Measurements from ENCODE around the gene USP20.

The USP20 gene

DNA sequence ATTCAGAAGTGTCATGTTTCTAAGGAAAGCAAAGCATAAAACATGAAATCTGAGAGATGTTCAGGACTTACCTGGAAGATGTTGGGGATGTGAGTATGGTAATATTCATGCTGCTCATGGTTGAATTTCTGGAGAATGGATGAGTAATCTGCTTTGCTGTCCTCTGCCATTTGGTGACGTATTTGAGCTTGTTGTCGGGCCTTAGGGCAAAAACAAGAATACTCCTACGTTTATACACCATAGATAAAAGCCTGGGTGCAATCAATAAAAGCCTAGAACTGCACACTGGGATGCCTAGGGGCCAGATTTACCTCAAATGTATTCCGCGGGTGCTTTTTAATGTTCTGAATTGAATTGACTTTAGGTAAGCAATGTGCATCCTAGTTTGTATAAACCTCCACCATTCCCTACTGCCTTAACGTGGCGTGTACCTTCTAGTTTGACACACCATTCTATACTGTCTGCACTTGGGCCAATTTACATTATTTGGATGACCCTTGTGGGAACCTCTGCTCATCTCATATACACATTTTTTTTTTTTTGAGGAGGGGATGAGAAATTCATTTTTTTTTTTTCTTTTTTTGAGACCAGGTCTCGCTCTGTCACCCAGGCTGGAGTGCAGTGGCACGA is 94.4 kb downstream of the USP20 start:
- DNase-seq = no peak

DNA sequence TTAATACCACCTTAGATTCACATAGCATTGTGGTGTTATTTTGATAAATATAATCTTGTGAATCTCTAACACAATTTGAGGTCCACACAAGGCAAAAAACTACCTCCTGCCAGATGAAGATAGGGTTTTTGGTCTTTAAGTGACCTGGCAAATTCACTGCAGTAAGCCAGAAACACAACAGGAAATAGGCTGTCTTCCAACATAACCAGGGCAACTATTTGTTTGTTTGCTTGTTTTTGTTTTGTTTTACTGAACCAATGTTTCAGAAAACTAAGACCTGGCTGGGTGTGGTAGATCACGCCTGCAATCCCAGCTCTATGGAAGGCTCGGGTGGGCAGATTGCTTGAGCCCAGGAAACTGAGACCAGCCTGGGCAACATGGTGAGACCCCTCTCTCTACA is 95.5 kb downstream of the USP20 start:
- DNase-seq = peak; percentile 57

Data from CD4-positive, alpha-beta T cell treated with Interleukin-21 for 1 hour (primary cell).